HG02678 (cell line): ENCODE results near the gene LPCAT2.

Experiments
- ATAC-seq: cut with Tn5 transposase; IDR thresholded peaks from one replicate; pipeline ENCODE4 v1.9.1; 2021; ENCODE audit warnings: mild to moderate bottlenecking, moderate library complexity; ENCODE audit not compliant: unreplicated experiment

The LPCAT2 gene

GRCh38 chr16:55540221-55540620, 31.3 kb downstream of the LPCAT2 start:
- no peak for ATAC-seq

GRCh38 chr16:55542459-55543082, 33.7 kb downstream of the LPCAT2 start:
- no peak for ATAC-seq

GRCh38 chr16:55543472-55543871, 34.6 kb downstream of the LPCAT2 start:
- no peak for ATAC-seq

GRCh38 chr16:55552621-55553020, 43.7 kb downstream of the LPCAT2 start:
- ATAC-seq, result no peak

GRCh38 chr16:55555436-55555835, 46.6 kb downstream of the LPCAT2 start:
- ATAC-seq, result no peak

- no peak for ATAC-seq
Measured at GRCh38 chr16:55557186-55557585, 48.3 kb downstream of the LPCAT2 start.

- no peak for ATAC-seq
Measured at GRCh38 chr16:55559233-55559632, 50.4 kb downstream of the LPCAT2 start.

GRCh38 chr16:55559933-55560516, 51.2 kb downstream of the LPCAT2 start:
- no peak for ATAC-seq

- no peak for ATAC-seq
Measured at GRCh38 chr16:55561319-55561848, 52.5 kb downstream of the LPCAT2 start.

- ATAC-seq, result no peak
Measured at GRCh38 chr16:55562936-55563335, 54.1 kb downstream of the LPCAT2 start.

- no peak for ATAC-seq
Measured at GRCh38 chr16:55563797-55564196, 54.9 kb downstream of the LPCAT2 start.

- no peak for ATAC-seq
Measured at GRCh38 chr16:55565086-55565485, 56.2 kb downstream of the LPCAT2 start.

- no peak for ATAC-seq
Measured at GRCh38 chr16:55566432-55567175, 57.7 kb downstream of the LPCAT2 start, which contains the start of gene CAPNS2. Gene CAPNS2 (plus strand): TSS chr16:55566684. CDS start chr16:55566757, 73 bp downstream.

- no peak for ATAC-seq
Measured at GRCh38 chr16:55567382-55567781, 58.5 kb downstream of the LPCAT2 start.

- no peak for ATAC-seq
Measured at GRCh38 chr16:55568207-55568606, 59.3 kb downstream of the LPCAT2 start.

- ATAC-seq, result no peak
Measured at GRCh38 chr16:55569025-55569424, 60.2 kb downstream of the LPCAT2 start.

GRCh38 chr16:55570159-55570558, 61.3 kb downstream of the LPCAT2 start:
- ATAC-seq, result no peak

- ATAC-seq, result no peak
Measured at GRCh38 chr16:55571191-55571897, 62.5 kb downstream of the LPCAT2 start.

- ATAC-seq, result no peak
Measured at GRCh38 chr16:55572439-55572838, 63.6 kb downstream of the LPCAT2 start.

- ATAC-seq, result no peak
Measured at GRCh38 chr16:55574811-55575210, 65.9 kb downstream of the LPCAT2 start.

- ATAC-seq, result no peak
Measured at GRCh38 chr16:55575496-55575895, 66.6 kb downstream of the LPCAT2 start.
